Hematopoietic multipotent progenitor cell (in vitro differentiated cells): ENCODE data around the gene CREB3L2. TPM values are rescaled to one million over a fixed set of nuclear protein-coding genes. Genes with fewer than 3 reads are reported as not detected.

Experiments used
- DNase-seq, 3 donors: peaks; one replicate each; pipeline ENCODE4 v3.0.0-alpha.2; 2011 to 2015; ENCODE audit warnings: low read depth in 2 of 3, low spot score in 2 of 3
- total RNA-seq: library from RNA; depleted of rRNA; stranded (reverse); fragments of >200 nt; gene quantifications from one replicate; pipeline ENCODE4 v1.2.3, GENCODE V29; 2012

Gene CREB3L2
- total RNA-seq, 1 donor = 25.0 TPM

GRCh38 chr7:137879357-137880158 lies 122.3 kb downstream of the CREB3L2 start:
- DNase-seq = no peak

- peak in 1 of 3 donors; percentile 24 for DNase-seq
Observed at GRCh38 chr7:137878333-137878961, 123.4 kb downstream of the CREB3L2 start.

GRCh38 chr7:137877027-137877675 lies 124.7 kb downstream of the CREB3L2 start:
- DNase-seq = no peak

GRCh38 chr7:137875746-137876145 lies 126.1 kb downstream of the CREB3L2 start:
- DNase-seq = no peak

GRCh38 chr7:137873979-137874777 lies 127.7 kb downstream of the CREB3L2 start:
- no peak for DNase-seq

GRCh38 chr7:137873524-137873923 lies 128.4 kb downstream of the CREB3L2 start:
- DNase-seq = no peak

- DNase-seq = no peak
Observed at GRCh38 chr7:137871170-137871915, 130.5 kb downstream of the CREB3L2 start.

- DNase-seq = no peak
Observed at GRCh38 chr7:137870684-137871083, 131.2 kb downstream of the CREB3L2 start.

GRCh38 chr7:137870078-137870477 lies 131.8 kb downstream of the CREB3L2 start:
- no peak for DNase-seq

GRCh38 chr7:137869260-137869659 lies 132.6 kb downstream of the CREB3L2 start:
- DNase-seq = no peak

GRCh38 chr7:137867289-137867688 lies 134.6 kb downstream of the CREB3L2 start:
- DNase-seq = no peak

GRCh38 chr7:137865764-137866163 lies 136.1 kb downstream of the CREB3L2 start:
- DNase-seq = no peak

GRCh38 chr7:137862964-137863363 lies 138.9 kb downstream of the CREB3L2 start:
- no peak for DNase-seq

- DNase-seq = peak in 1 of 3 donors; percentile 9
Observed at GRCh38 chr7:137862358-137862757, 139.5 kb downstream of the CREB3L2 start.

GRCh38 chr7:137860542-137860941 lies 141.3 kb downstream of the CREB3L2 start:
- DNase-seq = no peak

- DNase-seq = no peak
Observed at GRCh38 chr7:137853053-137853452, 148.8 kb downstream of the CREB3L2 start.

GRCh38 chr7:137852108-137852507 lies 149.8 kb downstream of the CREB3L2 start:
- DNase-seq = no peak

- no peak for DNase-seq
Observed at GRCh38 chr7:137850972-137851945, 150.6 kb downstream of the CREB3L2 start.

GRCh38 chr7:137850571-137850970 lies 151.3 kb downstream of the CREB3L2 start:
- no peak for DNase-seq
